Measurements from ENCODE around the gene NRP2.
A peak's percentile ranks its signal among the peaks of the same experiment; 100 is the strongest.

The NRP2 gene

DNA sequence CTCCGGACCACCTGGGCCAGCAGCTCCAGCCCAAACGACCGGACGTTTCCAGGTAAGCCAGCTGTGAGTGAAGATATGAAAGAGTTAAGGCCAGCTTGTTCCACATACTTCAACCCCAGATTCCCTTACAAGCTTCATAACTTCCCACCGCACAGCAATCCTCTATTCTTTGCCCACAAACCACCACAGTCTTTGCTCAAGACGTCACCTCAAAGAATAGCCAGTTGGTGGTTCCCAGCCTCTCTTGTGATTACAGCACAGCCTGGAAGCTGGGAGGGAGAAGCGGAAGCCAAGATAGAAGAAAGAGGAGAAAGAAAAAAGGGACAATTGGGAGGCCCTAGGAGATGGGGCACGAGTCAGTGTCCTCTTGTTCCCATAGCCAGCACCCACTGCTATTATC is 70.6 kb downstream of the NRP2 start:
- Mint-ChIP-seq H3K27ac (no peak overlapping the region), H3K4me1 (ENCODE audit: low read depth) (no peaks in the 10 kb centered on the region), H3K4me3 (no peak overlapping the region), H3K36me3 (ENCODE audit: low read depth) (no peaks in the 10 kb centered on the region), H3K9me3 (no peaks in the 10 kb centered on the region), H3K27me3 (peaks cover 6% of the 10 kb centered on the region)

DNA sequence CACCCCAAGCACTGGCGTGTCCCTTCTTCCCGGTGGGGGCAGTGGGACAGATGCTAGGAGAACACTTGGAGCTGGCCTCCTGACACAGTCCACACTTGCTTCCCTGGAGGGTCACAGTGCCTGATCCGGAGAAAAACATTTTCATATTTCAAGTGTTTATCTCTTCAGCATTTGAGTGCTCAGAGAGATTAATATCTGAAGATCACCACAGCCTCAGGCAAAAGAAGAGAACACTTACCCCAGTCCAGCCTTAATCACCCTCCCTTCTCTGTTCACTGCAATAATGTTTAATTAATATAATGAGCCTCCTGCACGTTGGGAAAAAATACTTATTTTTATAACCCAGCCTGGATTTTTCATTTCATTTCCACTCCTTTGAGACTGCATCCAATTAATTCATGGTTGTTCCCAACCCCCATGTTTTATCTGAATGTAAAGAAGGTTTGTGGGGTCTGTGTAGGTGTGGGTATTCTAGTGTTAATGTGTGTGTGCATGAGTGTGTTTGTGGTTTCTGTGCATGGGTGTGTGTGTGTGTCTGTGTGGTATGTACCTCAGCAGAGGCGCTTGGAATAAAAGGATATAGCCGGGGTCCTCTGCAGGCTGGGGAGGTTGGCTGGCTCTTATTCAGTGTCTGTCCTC is 72.1 kb downstream of the NRP2 start:
- peaks cover 8% of the 10 kb centered on the region for H3K27me3 Mint-ChIP-seq
- H3K36me3 Mint-ChIP-seq (ENCODE audit: low read depth) = no peaks in the 10 kb centered on the region
- H3K4me3 Mint-ChIP-seq = no peak overlapping the region
- no peak overlapping the region for H3K27ac Mint-ChIP-seq
- H3K9me3 Mint-ChIP-seq = no peaks in the 10 kb centered on the region
- H3K4me1 Mint-ChIP-seq (ENCODE audit: low read depth) = no peaks in the 10 kb centered on the region

DNA sequence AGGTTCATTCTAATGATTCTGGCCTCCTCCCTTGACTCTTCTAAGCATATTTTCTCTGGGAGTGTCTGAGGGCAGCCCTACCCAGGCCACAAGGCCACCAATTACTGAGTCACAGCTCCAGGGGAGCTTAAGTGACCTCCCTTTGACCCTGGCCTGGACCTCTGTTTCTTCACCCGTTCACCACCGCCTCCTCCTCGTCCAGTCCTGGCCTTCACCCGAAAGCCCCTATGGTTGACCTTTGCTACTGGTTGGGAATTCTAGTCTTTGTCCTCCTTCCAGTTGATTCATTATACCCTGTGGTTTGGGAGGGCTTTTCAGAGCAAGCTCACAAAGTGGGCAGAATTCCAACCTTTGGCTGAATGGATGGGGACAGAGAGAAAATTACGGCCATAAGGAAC is 72.6 kb downstream of the NRP2 start:
- H3K36me3 Mint-ChIP-seq (ENCODE audit: low read depth) = no peaks in the 10 kb centered on the region
- H3K27me3 Mint-ChIP-seq = peaks cover 8% of the 10 kb centered on the region

DNA sequence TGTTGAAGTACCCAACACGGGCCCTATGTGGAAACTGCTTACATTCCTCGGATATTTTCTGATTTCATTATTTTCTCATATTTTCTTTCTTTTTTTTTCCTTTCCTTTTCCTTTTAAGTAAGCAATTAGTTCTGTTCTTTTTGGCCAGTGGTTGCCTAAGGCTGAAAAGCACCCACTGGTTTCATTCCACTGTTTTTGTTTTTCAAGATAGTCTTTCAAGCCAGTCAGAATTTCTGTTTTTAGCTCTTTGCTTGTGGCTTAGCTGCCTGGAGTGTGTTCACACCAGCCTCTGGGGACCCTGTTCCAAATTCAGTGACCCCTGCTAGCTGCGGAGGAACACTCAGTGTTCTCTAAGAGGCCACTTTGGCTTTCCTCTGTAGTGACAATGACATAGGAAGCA is 73.6 kb downstream of the NRP2 start:
- Mint-ChIP-seq H3K36me3 (ENCODE audit: low read depth) (no peaks in the 10 kb centered on the region), H3K9me3 (no peaks in the 10 kb centered on the region), H3K4me3 (no peak overlapping the region), H3K4me1 (ENCODE audit: low read depth) (no peaks in the 10 kb centered on the region), H3K27me3 (peaks cover 3% of the 10 kb centered on the region), H3K27ac (no peak overlapping the region)

More for the DNA sequence above, 72.6 kb downstream of the NRP2 start:
- no peaks in the 10 kb centered on the region for H3K4me1 Mint-ChIP-seq (ENCODE audit: low read depth)
- no peak overlapping the region for H3K27ac Mint-ChIP-seq
- H3K9me3 Mint-ChIP-seq = no peaks in the 10 kb centered on the region
- H3K4me3 Mint-ChIP-seq = no peak overlapping the region

DNA sequence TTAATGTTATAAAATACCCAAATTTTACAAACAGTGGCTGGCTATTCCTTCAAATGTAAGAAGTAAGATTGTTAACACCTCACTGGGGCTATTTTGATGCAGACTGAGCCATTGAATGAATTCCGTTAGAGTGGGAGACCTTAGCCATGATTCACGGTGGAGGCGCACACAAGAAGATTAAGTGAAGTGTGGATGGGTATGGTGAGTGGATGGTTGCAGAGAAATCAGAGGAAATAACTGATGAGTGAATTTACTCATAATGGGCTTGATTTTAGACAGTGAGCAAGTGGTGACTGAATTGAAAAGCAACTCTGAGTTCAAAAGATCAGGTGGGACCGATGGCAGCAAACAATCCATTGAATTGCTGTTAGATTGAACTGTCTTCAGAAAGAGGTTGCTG is 75.0 kb downstream of the NRP2 start:
- no peak overlapping the region for H3K27ac Mint-ChIP-seq
- peaks cover 16% of the 10 kb centered on the region for H3K27me3 Mint-ChIP-seq
- H3K9me3 Mint-ChIP-seq = no peaks in the 10 kb centered on the region
- H3K4me3 Mint-ChIP-seq = no peak overlapping the region
- no peaks in the 10 kb centered on the region for H3K36me3 Mint-ChIP-seq (ENCODE audit: low read depth)
- H3K4me1 Mint-ChIP-seq (ENCODE audit: low read depth) = no peaks in the 10 kb centered on the region

DNA sequence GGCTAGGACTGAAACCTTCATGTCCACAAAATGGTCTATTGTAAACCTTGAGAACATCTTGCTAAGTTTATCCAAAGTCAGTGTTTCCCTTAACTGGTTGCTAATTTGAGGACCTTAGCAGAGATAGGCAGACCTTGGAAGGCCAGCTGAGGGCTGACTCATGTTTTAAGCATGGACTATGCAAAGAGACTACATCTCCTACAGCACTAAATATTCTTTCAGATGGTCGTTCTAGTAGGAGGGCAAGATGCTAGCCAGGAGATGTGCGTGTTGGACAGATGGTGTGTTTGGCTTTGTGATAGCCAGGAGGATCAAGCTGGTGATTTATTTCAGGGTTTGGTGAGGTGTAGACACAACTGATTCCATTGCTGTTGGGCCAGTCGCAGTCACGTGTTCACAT is 75.8 kb downstream of the NRP2 start:
- no peak overlapping the region for H3K4me3 Mint-ChIP-seq
- H3K4me1 Mint-ChIP-seq (ENCODE audit: low read depth) = no peaks in the 10 kb centered on the region
- H3K36me3 Mint-ChIP-seq (ENCODE audit: low read depth) = no peaks in the 10 kb centered on the region
- no peaks in the 10 kb centered on the region for H3K9me3 Mint-ChIP-seq
- H3K27me3 Mint-ChIP-seq = peaks cover 20% of the 10 kb centered on the region
- no peak overlapping the region for H3K27ac Mint-ChIP-seq

DNA sequence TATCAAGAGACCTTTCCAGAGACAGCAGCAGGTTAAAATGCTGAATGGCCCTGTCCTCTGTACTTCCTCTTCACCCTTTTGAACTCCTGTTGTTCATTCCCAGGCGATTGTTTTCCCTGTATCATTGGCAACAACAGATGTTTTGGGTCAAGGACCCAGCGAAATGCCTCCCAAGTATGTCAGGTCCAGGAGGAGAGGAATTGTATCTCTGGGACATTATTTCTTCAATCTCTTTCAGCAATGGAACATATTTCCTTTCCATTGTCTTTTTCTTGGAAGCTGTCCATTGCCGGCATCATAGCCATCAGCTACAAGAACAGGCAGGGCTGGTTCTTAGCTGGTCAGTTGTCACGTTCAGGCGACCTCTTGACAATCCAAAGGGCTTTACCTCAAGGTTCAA is 76.2 kb downstream of the NRP2 start:
- Mint-ChIP-seq H3K4me3 (no peak overlapping the region), H3K27me3 (peaks cover 23% of the 10 kb centered on the region), H3K9me3 (no peaks in the 10 kb centered on the region), H3K27ac (no peak overlapping the region), H3K36me3 (ENCODE audit: low read depth) (no peaks in the 10 kb centered on the region), H3K4me1 (ENCODE audit: low read depth) (no peaks in the 10 kb centered on the region)

DNA sequence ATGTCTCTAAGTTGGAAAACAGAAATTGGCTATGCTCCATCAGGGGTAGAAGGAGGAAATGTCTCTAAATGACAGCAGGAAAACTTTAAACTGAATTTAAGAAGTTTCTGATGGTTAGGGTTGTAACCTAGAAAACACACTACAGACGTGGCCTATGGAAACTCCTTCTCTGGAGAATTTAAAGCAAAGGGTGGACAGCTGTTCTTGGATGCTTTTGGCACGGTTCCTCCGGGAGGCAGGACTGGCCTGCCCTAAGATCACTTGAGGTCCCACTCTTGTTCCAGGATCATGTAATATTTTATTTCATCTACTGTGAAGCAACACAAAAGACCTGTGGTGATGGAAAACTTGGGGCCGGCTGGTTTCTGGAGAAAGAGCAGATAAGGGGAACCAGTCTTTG is 77.0 kb downstream of the NRP2 start:
- Mint-ChIP-seq H3K36me3 (ENCODE audit: low read depth) (no peaks in the 10 kb centered on the region), H3K4me3 (no peak overlapping the region), H3K4me1 (ENCODE audit: low read depth) (peaks cover 4% of the 10 kb centered on the region), H3K27me3 (peaks cover 31% of the 10 kb centered on the region), H3K27ac (no peak overlapping the region), H3K9me3 (no peaks in the 10 kb centered on the region)

DNA sequence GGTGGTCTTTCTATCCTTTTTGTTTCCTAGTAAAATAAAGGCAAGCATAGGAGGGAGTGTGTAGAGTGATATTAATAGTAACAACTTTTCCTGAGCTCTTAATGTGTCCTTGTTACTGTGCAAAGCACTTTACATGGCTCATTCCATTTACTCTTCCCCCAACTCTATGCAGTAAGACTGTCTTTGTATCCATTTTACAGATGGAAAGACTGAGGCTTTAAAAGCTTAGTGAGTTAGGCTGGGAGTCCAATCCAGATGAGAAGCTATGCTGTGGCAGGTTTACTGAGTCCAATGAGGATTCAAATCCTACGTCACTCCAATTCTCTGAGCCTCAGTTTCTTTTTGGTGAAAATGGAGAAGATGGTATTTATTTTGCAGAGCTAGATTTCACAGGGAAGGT is 77.4 kb downstream of the NRP2 start:
- Mint-ChIP-seq H3K4me3 (no peak overlapping the region), H3K4me1 (ENCODE audit: low read depth) (peaks cover 4% of the 10 kb centered on the region), H3K9me3 (no peaks in the 10 kb centered on the region), H3K36me3 (ENCODE audit: low read depth) (no peaks in the 10 kb centered on the region), H3K27ac (no peak overlapping the region), H3K27me3 (peaks cover 32% of the 10 kb centered on the region)

DNA sequence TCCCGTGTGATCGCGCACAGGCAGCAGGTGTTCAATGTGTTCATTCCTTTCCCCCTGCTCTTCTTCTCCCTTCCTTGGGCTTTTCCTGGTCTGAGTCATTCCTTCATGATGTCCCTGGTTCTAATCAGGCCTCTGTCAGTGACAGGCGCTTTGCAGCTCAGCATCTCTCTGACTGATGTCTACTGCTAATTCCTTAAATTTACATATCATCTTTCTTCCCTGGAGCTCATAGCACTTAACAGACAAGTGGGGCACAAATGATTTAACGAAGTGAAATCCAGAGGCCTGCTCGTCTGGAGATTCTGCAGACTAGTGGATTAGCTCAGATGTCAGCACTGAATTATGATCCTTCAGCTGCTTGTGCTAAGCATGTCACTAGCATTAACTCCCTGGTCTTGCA is 77.9 kb downstream of the NRP2 start:
- H3K27ac Mint-ChIP-seq = no peak overlapping the region
- peaks cover 34% of the 10 kb centered on the region for H3K27me3 Mint-ChIP-seq
- H3K4me1 Mint-ChIP-seq (ENCODE audit: low read depth) = peaks cover 4% of the 10 kb centered on the region
- H3K36me3 Mint-ChIP-seq (ENCODE audit: low read depth) = no peaks in the 10 kb centered on the region
- H3K9me3 Mint-ChIP-seq = no peaks in the 10 kb centered on the region
- no peak overlapping the region for H3K4me3 Mint-ChIP-seq

DNA sequence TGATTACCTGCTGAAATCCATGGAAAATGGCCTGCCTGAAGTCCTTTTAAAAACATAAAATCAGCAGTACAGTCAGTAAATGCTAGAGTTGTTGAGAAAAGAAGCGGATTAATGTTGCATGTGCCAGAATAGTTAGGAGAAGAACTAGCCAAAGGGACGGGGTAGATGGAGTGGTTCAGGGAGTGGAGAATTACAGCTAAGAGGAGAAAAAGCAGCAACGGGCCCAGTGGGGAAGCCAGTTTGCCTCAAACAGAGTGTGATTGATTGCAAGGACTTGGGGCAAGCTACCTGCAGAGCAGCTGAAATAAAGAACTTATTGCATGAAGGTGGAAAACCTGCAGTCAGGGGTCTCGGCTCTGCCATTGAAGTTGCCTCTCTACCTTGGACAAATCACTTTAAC is 79.1 kb downstream of the NRP2 start:
- no peaks in the 10 kb centered on the region for H3K36me3 Mint-ChIP-seq (ENCODE audit: low read depth)
- no peaks in the 10 kb centered on the region for H3K9me3 Mint-ChIP-seq
- H3K4me1 Mint-ChIP-seq (ENCODE audit: low read depth) = peaks cover 4% of the 10 kb centered on the region
- H3K27me3 Mint-ChIP-seq = peaks cover 46% of the 10 kb centered on the region
- H3K4me3 Mint-ChIP-seq = no peak overlapping the region
- no peak overlapping the region for H3K27ac Mint-ChIP-seq

DNA sequence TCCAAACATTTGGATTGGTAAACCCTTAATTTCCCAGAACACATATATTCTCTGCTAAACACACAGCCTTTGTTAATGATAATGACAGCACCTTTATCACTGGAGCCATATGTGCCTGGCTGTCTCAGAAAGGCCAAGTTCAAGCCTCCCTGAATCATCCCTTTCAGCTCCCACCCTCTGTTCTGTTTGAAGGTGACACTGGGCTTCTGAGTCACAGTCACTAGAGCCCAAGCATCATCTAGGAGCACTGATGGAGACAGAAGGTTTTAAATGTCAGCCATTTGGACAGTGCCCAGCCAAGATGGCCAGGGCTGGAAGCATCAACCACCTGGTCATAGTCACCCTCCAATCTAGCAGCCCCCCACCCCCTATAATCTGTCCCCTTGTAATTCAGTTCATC is 80.6 kb downstream of the NRP2 start:
- peaks cover 7% of the 10 kb centered on the region for H3K4me1 Mint-ChIP-seq (ENCODE audit: low read depth)
- H3K27ac Mint-ChIP-seq = no peak overlapping the region
- no peak overlapping the region for H3K4me3 Mint-ChIP-seq
- no peaks in the 10 kb centered on the region for H3K36me3 Mint-ChIP-seq (ENCODE audit: low read depth)
- H3K27me3 Mint-ChIP-seq = peaks cover 57% of the 10 kb centered on the region
- no peaks in the 10 kb centered on the region for H3K9me3 Mint-ChIP-seq

DNA sequence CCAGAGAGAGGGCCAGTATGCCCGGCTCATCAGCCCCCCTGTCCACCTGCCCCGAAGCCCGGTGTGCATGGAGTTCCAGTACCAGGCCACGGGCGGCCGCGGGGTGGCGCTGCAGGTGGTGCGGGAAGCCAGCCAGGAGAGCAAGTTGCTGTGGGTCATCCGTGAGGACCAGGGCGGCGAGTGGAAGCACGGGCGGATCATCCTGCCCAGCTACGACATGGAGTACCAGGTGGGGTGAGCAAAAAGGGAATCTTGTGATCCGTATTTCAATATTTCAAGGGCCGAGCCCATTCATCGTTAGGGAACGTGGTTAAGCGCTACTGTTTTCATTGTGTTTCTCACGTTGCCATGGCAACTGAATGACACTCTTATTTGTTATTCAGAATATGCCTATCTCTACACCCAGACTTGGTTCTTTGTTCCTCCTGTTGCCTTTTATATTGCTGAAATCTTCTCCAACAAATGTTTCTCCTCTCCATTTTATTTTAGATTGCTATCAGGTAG is 81.5 kb downstream of the NRP2 start:
- H3K4me3 Mint-ChIP-seq = no peak overlapping the region
- H3K27me3 Mint-ChIP-seq = peaks cover 58% of the 10 kb centered on the region
- H3K9me3 Mint-ChIP-seq = no peaks in the 10 kb centered on the region
- H3K36me3 Mint-ChIP-seq (ENCODE audit: low read depth) = no peaks in the 10 kb centered on the region
- peak overlapping the region; percentile 12 for H3K27ac Mint-ChIP-seq
- H3K4me1 Mint-ChIP-seq (ENCODE audit: low read depth) = peaks cover 7% of the 10 kb centered on the region

DNA sequence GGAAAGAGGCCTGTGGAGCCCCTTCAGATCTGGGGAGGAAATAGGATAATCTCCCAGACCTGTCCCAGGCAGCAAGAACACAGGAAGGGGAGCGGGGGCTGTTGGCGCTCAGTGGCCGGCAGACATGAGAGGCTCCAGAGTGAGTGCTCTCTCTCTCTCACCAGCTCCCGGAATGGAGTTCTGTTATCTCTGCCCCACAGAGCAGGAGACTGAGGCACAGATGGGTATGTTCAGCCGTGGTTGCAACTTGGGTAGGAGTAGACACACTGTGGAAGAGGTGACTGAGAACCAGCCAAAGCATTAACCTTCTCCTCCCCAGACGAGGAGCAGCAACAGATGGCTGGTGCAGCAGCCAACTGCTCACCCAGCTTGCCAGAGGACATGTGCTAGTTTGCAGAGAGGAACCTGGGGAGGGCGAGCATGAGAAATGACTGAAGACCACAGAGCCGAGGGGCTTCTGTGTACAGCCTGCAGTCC is 82.0 kb downstream of the NRP2 start:
- Mint-ChIP-seq H3K4me3 (no peak overlapping the region), H3K27me3 (peaks cover 56% of the 10 kb centered on the region), H3K36me3 (ENCODE audit: low read depth) (no peaks in the 10 kb centered on the region), H3K27ac (no peak overlapping the region), H3K4me1 (ENCODE audit: low read depth) (peaks cover 7% of the 10 kb centered on the region), H3K9me3 (no peaks in the 10 kb centered on the region)

DNA sequence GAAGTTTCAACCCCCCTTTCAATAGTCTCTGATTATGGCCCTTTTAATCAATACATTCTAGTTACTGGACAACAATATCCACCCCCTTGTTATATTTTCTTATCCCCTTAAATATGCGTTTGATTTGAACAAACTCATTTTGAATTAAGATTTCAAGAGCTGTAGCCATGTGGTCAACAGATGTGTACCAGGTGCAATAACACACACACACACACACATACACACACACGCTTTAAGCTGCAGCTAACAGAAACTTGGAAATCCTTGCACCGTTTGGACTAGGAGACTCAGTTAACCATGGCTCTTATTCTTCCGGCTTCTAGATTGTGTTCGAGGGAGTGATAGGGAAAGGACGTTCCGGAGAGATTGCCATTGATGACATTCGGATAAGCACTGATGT is 82.8 kb downstream of the NRP2 start:
- peaks cover 56% of the 10 kb centered on the region for H3K27me3 Mint-ChIP-seq
- no peak overlapping the region for H3K4me3 Mint-ChIP-seq
- H3K4me1 Mint-ChIP-seq (ENCODE audit: low read depth) = peaks cover 15% of the 10 kb centered on the region
- H3K27ac Mint-ChIP-seq = no peak overlapping the region
- H3K9me3 Mint-ChIP-seq = no peaks in the 10 kb centered on the region
- H3K36me3 Mint-ChIP-seq (ENCODE audit: low read depth) = no peaks in the 10 kb centered on the region

DNA sequence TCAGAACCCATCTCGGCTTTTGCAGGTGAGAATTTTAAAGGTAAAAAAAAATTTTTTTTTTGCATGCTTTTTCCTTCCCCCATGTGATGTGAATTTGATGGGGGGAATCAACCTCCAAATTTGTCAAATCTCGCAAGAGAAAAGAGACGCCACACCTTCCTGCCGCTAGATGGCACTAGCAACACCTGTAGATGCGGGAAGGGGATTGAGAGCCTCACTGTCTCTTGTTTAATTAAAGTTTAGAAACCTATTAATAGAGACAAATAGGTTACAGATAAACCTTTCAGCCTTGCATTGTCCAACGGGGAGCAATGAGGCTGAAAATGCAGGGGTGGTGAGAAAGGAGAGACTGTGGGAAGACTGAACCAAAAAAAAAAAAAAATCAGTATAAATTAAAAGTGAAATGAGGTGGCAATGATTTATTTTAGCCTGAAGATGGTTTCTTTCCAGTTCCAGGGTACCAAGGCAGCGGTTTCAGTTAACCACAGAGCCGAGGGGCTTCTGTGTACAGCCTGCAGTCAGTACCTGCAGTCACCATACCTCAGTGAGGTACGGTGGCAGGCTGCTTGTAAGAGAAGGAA is 84.6 kb downstream of the NRP2 start:
- Mint-ChIP-seq H3K27me3 (peaks cover 55% of the 10 kb centered on the region), H3K9me3 (no peaks in the 10 kb centered on the region), H3K27ac (no peak overlapping the region), H3K36me3 (ENCODE audit: low read depth) (no peaks in the 10 kb centered on the region), H3K4me1 (ENCODE audit: low read depth) (peaks cover 15% of the 10 kb centered on the region), H3K4me3 (no peak overlapping the region)

Data from stimulated activated naive CD8-positive, alpha-beta T cell treated with anti-CD3 and anti-CD28 coated beads, Interleukin-15, Interleukin-2, amounts not matched to agents 100 ng/mL and 50 ng/mL, for 24 hours (primary cell).